ENCODE data around the gene CBLIF.

Gene CBLIF

DNA sequence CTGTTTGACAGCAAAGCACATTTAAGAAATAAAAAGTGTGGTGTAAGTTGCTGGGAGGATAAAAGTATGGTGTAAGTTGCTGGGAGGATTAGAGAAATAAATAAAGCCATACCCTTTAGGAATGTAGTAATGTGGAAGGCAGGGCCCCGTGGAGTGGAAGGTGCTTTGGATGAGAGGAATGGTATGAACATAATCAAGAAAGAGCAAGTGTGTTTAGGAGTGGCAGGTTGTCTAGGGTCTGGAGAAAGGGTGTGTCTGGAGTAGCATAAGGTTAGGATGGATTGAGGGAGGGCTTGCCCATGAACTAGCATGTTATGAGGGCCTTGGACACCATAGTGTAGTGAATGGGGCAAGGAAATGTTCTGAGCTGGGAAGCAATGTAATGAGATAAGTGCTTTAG is 52.8 kb downstream of the CBLIF start:
- H3K9ac ChIP-seq (ENCODE audit: low read depth, low read length, poor library complexity, severe bottlenecking), result no peak overlapping the region
- H4K20me1 ChIP-seq (ENCODE audit: insufficient read depth, low read length, poor library complexity, severe bottlenecking), result no peaks in the 10 kb centered on the region
- no peak overlapping the region for H2AFZ ChIP-seq (ENCODE audit: low read length)
- peaks cover 4% of the 10 kb centered on the region for H3K4me1 ChIP-seq (ENCODE audit: insufficient read depth, low read length, poor library complexity, severe bottlenecking)
- no peaks in the 10 kb centered on the region for H3F3A ChIP-seq (ENCODE audit: low read depth)
- H3K4me3 ChIP-seq (ENCODE audit: low read length, poor library complexity, severe bottlenecking), result no peak overlapping the region
- no peaks in the 10 kb centered on the region for H3K9me3 ChIP-seq (ENCODE audit: insufficient read depth, low read depth, low read length)
- H3K9me2 ChIP-seq (replicated peaks; ENCODE audit: low read depth, low read length), result no peaks in the 10 kb centered on the region
- TF ChIP-seq EZH2phosphoT487 (IDR thresholded peaks at IDR 0.05; ENCODE audit: borderline replicate concordance), result no peak
- TF ChIP-seq, protein P1, sequence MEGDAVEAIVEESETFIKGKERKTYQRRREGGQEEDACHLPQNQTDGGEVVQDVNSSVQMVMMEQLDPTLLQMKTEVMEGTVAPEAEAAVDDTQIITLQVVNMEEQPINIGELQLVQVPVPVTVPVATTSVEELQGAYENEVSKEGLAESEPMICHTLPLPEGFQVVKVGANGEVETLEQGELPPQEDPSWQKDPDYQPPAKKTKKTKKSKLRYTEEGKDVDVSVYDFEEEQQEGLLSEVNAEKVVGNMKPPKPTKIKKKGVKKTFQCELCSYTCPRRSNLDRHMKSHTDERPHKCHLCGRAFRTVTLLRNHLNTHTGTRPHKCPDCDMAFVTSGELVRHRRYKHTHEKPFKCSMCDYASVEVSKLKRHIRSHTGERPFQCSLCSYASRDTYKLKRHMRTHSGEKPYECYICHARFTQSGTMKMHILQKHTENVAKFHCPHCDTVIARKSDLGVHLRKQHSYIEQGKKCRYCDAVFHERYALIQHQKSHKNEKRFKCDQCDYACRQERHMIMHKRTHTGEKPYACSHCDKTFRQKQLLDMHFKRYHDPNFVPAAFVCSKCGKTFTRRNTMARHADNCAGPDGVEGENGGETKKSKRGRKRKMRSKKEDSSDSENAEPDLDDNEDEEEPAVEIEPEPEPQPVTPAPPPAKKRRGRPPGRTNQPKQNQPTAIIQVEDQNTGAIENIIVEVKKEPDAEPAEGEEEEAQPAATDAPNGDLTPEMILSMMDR (conservative IDR thresholded peaks at IDR 0.05; ENCODE audit: low read length), result no peak
- no peaks in the 10 kb centered on the region for H3K27me3 ChIP-seq (ENCODE audit: insufficient read depth, low read length, poor library complexity, severe bottlenecking)
- peaks cover 27% of the 10 kb centered on the region; the same call in 1 of the 2 replicates for H3K36me3 ChIP-seq (ENCODE audit: insufficient read depth, low read length)
- H3K79me2 ChIP-seq (ENCODE audit: insufficient read depth, low read length), result no peaks in the 10 kb centered on the region
- H3K4me2 ChIP-seq (ENCODE audit: low read depth, low read length, poor library complexity, severe bottlenecking), result no peak overlapping the region

DNA sequence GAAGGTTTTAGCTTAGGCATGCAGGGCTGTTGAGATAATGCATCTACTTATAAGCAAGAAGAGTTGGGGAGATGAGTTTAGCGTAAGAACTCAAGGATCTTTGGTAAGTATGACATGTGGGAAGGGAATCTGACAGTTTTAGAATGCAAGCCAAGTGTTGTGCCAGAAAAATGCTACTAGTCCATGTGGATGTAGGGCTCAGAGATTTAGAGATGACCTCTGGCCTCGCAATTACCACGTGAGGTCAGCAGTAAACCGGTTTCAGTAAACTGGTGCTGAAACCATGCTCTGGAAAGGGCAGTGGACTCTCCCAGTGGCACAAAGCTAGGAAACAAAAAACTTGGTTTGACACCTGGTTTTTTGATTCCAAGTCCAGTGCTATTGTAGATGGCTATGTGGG is 53.7 kb downstream of the CBLIF start:
- no peak overlapping the region for H3K9ac ChIP-seq (ENCODE audit: low read depth, low read length, poor library complexity, severe bottlenecking)
- TF ChIP-seq, protein P1 (conservative IDR thresholded peaks at IDR 0.05; ENCODE audit: low read length), result no peak
- no peaks in the 10 kb centered on the region for H3K27me3 ChIP-seq (ENCODE audit: insufficient read depth, low read length, poor library complexity, severe bottlenecking)
- H3K79me2 ChIP-seq (ENCODE audit: insufficient read depth, low read length), result no peaks in the 10 kb centered on the region
- no peaks in the 10 kb centered on the region for H4K20me1 ChIP-seq (ENCODE audit: insufficient read depth, low read length, poor library complexity, severe bottlenecking)
- H3K9me3 ChIP-seq (ENCODE audit: insufficient read depth, low read depth, low read length), result no peaks in the 10 kb centered on the region
- H3K4me2 ChIP-seq (ENCODE audit: low read depth, low read length, poor library complexity, severe bottlenecking), result no peak overlapping the region
- H3K4me1 ChIP-seq (ENCODE audit: insufficient read depth, low read length, poor library complexity, severe bottlenecking), result peaks cover 4% of the 10 kb centered on the region
- H3K9me2 ChIP-seq (replicated peaks; ENCODE audit: low read depth, low read length), result no peaks in the 10 kb centered on the region
- peaks cover 24% of the 10 kb centered on the region; the same call in 1 of the 2 replicates for H3K36me3 ChIP-seq (ENCODE audit: insufficient read depth, low read length)
- H3F3A ChIP-seq (ENCODE audit: low read depth), result no peaks in the 10 kb centered on the region
- no peak overlapping the region for H2AFZ ChIP-seq (ENCODE audit: low read length)
- H3K4me3 ChIP-seq (ENCODE audit: low read length, poor library complexity, severe bottlenecking), result no peak overlapping the region

DNA sequence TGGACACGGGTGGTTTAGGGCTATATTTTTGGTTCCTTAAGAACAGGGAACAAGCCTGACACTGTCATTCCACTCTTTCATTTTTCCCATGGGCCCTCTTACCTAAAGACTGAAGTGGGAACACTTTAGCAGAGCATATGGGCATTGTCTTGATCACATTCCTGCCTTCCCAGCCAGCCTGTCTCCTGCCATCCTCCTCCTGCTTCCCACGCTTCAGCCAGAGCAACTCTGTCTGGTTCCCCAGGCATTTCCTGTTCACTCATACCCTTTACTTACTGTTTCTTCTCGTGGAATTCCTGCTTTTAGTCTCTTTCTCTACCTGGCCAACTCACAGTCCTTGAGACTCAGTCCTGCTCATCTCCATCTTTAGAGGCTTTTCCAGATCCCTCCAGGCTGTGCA is 57.5 kb downstream of the CBLIF start:
- Histone ChIP-seq H3K4me2 (ENCODE audit: low read depth, low read length, poor library complexity, severe bottlenecking) (no peak overlapping the region), H3K27me3 (ENCODE audit: insufficient read depth, low read length, poor library complexity, severe bottlenecking) (no peaks in the 10 kb centered on the region), H3K4me3 (ENCODE audit: low read length, poor library complexity, severe bottlenecking) (no peak overlapping the region), H3K9me2 (replicated peaks; ENCODE audit: low read depth, low read length) (no peaks in the 10 kb centered on the region), H3K79me2 (ENCODE audit: insufficient read depth, low read length) (no peaks in the 10 kb centered on the region), H3F3A (ENCODE audit: low read depth) (no peaks in the 10 kb centered on the region), H3K4me1 (ENCODE audit: insufficient read depth, low read length, poor library complexity, severe bottlenecking) (peaks cover 10% of the 10 kb centered on the region), H3K9me3 (ENCODE audit: insufficient read depth, low read depth, low read length) (no peaks in the 10 kb centered on the region), H2AFZ (ENCODE audit: low read length) (no peak overlapping the region), H3K36me3 (ENCODE audit: insufficient read depth, low read length) (peaks cover 11% of the 10 kb centered on the region; the same call in 1 of the 2 replicates), H3K9ac (ENCODE audit: low read depth, low read length, poor library complexity, severe bottlenecking) (no peak overlapping the region), H4K20me1 (ENCODE audit: insufficient read depth, low read length, poor library complexity, severe bottlenecking) (no peaks in the 10 kb centered on the region)
- TF ChIP-seq EZH2phosphoT487 (IDR thresholded peaks at IDR 0.05; ENCODE audit: borderline replicate concordance), result no peak
- TF ChIP-seq, protein P1 (conservative IDR thresholded peaks at IDR 0.05; ENCODE audit: low read length), result no peak
